ENCODE measurements around the gene KLHDC7B. TPM values are rescaled to one million over a fixed set of nuclear protein-coding genes. Genes with fewer than 3 reads are reported as not detected.

The KLHDC7B gene
- total RNA-seq, 1 experiment from 2014 or later = not detected

- H3K36me3 ChIP-seq (replicated peaks; ENCODE audit: control insufficient read depth, insufficient read depth, low read length) = peaks cover 3% of the 10 kb centered on the region
- DNase-seq = peak; percentile 25
Observed at GRCh38 chr22:50575426-50575941, 29.8 kb downstream of the KLHDC7B start.

GRCh38 chr22:50576070-50576469, 30.4 kb downstream of the KLHDC7B start:
- Histone ChIP-seq H3K4me3 (ENCODE audit: insufficient read depth, low read depth, low read length) (no peak overlapping the region), H3K27me3 (ENCODE audit: control insufficient read depth, insufficient read depth, low read length) (no peaks in the 10 kb centered on the region), H3K36me3 (replicated peaks; ENCODE audit: control insufficient read depth, insufficient read depth, low read length) (peaks cover 4% of the 10 kb centered on the region)
- peak; percentile 74 for DNase-seq

More at GRCh38 chr22:50575426-50575941, 29.8 kb downstream of the KLHDC7B start:
- Histone ChIP-seq H3K4me3 (ENCODE audit: insufficient read depth, low read depth, low read length) (no peak overlapping the region), H3K27me3 (ENCODE audit: control insufficient read depth, insufficient read depth, low read length) (no peaks in the 10 kb centered on the region)

- Histone ChIP-seq H3K36me3 (replicated peaks; ENCODE audit: control insufficient read depth, insufficient read depth, low read length) (peaks cover 4% of the 10 kb centered on the region), H3K27me3 (ENCODE audit: control insufficient read depth, insufficient read depth, low read length) (no peaks in the 10 kb centered on the region), H3K4me3 (ENCODE audit: insufficient read depth, low read depth, low read length) (no peak overlapping the region)
- DNase-seq = peak; percentile 37
Observed at GRCh38 chr22:50576806-50577696, 31.4 kb downstream of the KLHDC7B start.

GRCh38 chr22:50577697-50577986, 31.9 kb downstream of the KLHDC7B start:
- no peaks in the 10 kb centered on the region for H3K27me3 ChIP-seq (ENCODE audit: control insufficient read depth, insufficient read depth, low read length)
- DNase-seq = no peak
- peaks cover 4% of the 10 kb centered on the region for H3K36me3 ChIP-seq (replicated peaks; ENCODE audit: control insufficient read depth, insufficient read depth, low read length)
- no peak overlapping the region; the same call in 1 of the 2 replicates for H3K4me3 ChIP-seq (ENCODE audit: insufficient read depth, low read depth, low read length)

GRCh38 chr22:50577987-50578775, 32.5 kb downstream of the KLHDC7B start, which contains the start of gene CPT1B:
Gene CPT1B, minus strand, starts transcription at chr22:50578427. Its CDS starts 512 bp downstream, at chr22:50577915.
- H3K36me3 ChIP-seq (replicated peaks; ENCODE audit: control insufficient read depth, insufficient read depth, low read length) = peaks cover 4% of the 10 kb centered on the region
- H3K27me3 ChIP-seq (ENCODE audit: control insufficient read depth, insufficient read depth, low read length) = peaks cover under 1% of the 10 kb centered on the region; the same call in 1 of the 2 replicates
- H3K4me3 ChIP-seq (ENCODE audit: insufficient read depth, low read depth, low read length) = no peak within 1 kb of the TSS; the same call in 1 of the 2 replicates
- DNase-seq = peak; percentile 68

GRCh38 chr22:50578776-50579310, 33.1 kb downstream of the KLHDC7B start:
- no peak overlapping the region for H3K4me3 ChIP-seq (ENCODE audit: insufficient read depth, low read depth, low read length)
- DNase-seq = peak; percentile 21
- H3K27me3 ChIP-seq (ENCODE audit: control insufficient read depth, insufficient read depth, low read length) = peaks cover 3% of the 10 kb centered on the region
- H3K36me3 ChIP-seq (replicated peaks; ENCODE audit: control insufficient read depth, insufficient read depth, low read length) = peaks cover 4% of the 10 kb centered on the region

GRCh38 chr22:50579752-50580151, 34.1 kb downstream of the KLHDC7B start:
- Histone ChIP-seq H3K27me3 (ENCODE audit: control insufficient read depth, insufficient read depth, low read length) (peaks cover 3% of the 10 kb centered on the region), H3K4me3 (ENCODE audit: insufficient read depth, low read depth, low read length) (no peak overlapping the region), H3K36me3 (replicated peaks; ENCODE audit: control insufficient read depth, insufficient read depth, low read length) (peaks cover 4% of the 10 kb centered on the region)
- peak; percentile 10 for DNase-seq

- Histone ChIP-seq H3K36me3 (replicated peaks; ENCODE audit: control insufficient read depth, insufficient read depth, low read length) (peaks cover 4% of the 10 kb centered on the region), H3K27me3 (ENCODE audit: control insufficient read depth, insufficient read depth, low read length) (peaks cover 3% of the 10 kb centered on the region), H3K4me3 (ENCODE audit: insufficient read depth, low read depth, low read length) (peak overlapping the region; percentile 93)
- peak; percentile 37 for DNase-seq
Observed at GRCh38 chr22:50581031-50581949, 35.6 kb downstream of the KLHDC7B start.

- Histone ChIP-seq H3K4me3 (ENCODE audit: insufficient read depth, low read depth, low read length) (peak overlapping the region; percentile 93), H3K27me3 (ENCODE audit: control insufficient read depth, insufficient read depth, low read length) (peaks cover 5% of the 10 kb centered on the region), H3K36me3 (replicated peaks; ENCODE audit: control insufficient read depth, insufficient read depth, low read length) (peaks cover 4% of the 10 kb centered on the region)
- DNase-seq = no peak
Observed at GRCh38 chr22:50581950-50582492, 36.3 kb downstream of the KLHDC7B start.

GRCh38 chr22:50582493-50583293, 37.0 kb downstream of the KLHDC7B start, which contains the start of gene CHKB:
Gene CHKB, minus strand, starts transcription at chr22:50582849. Its CDS starts 68 bp downstream, at chr22:50582781.
- peak; percentile 100 for DNase-seq
- Histone ChIP-seq H3K4me3 (ENCODE audit: insufficient read depth, low read depth, low read length) (peak within 1 kb of the TSS; percentile 93), H3K27me3 (ENCODE audit: control insufficient read depth, insufficient read depth, low read length) (peaks cover 5% of the 10 kb centered on the region), H3K36me3 (replicated peaks; ENCODE audit: control insufficient read depth, insufficient read depth, low read length) (peaks cover 4% of the 10 kb centered on the region)

GRCh38 chr22:50583294-50583861, 37.7 kb downstream of the KLHDC7B start:
- peak; percentile 79 for DNase-seq
- H3K36me3 ChIP-seq (replicated peaks; ENCODE audit: control insufficient read depth, insufficient read depth, low read length) = peaks cover 4% of the 10 kb centered on the region
- H3K4me3 ChIP-seq (ENCODE audit: insufficient read depth, low read depth, low read length) = peak overlapping the region; percentile 93
- H3K27me3 ChIP-seq (ENCODE audit: control insufficient read depth, insufficient read depth, low read length) = peaks cover 5% of the 10 kb centered on the region
